Measurements from ENCODE around the gene GUCY2F. TPM values are rescaled to one million over a fixed set of nuclear protein-coding genes. Genes with fewer than 3 reads are reported as not detected.

GUCY2F gene
- total and polyA plus RNA-seq, 5 donors = not detected

- H3K27ac ChIP-seq (ENCODE audit: low read length) = no peak overlapping the region
Observed at GRCh38 chrX:109393859-109394258, 88.0 kb downstream of the GUCY2F start.

GRCh38 chrX:109392895-109393294, 89.0 kb downstream of the GUCY2F start:
- 89% methylated on average over 5 of the region's 5 CpGs for WGBS
- DNase-seq = no peak

More at GRCh38 chrX:109393859-109394258, 88.0 kb downstream of the GUCY2F start:
- intact Hi-C loops (cut with DNase I) = no loop called here
- 32% methylated on average over 1 of the region's 1 CpG for WGBS
- ATAC-seq (no peak), DNase-seq (no peak)
- Histone ChIP-seq H3K9me3 (ENCODE audit: control insufficient read depth, low read length) (no peaks in the 10 kb centered on the region), H3K4me3 (ENCODE audit: low read length) (no peak overlapping the region), H3K4me1 (ENCODE audit: control insufficient read depth, insufficient read depth, low read length) (no peaks in the 10 kb centered on the region), H3K27me3 (ENCODE audit: control insufficient read depth, insufficient read depth) (no peaks in the 10 kb centered on the region)

DNA sequence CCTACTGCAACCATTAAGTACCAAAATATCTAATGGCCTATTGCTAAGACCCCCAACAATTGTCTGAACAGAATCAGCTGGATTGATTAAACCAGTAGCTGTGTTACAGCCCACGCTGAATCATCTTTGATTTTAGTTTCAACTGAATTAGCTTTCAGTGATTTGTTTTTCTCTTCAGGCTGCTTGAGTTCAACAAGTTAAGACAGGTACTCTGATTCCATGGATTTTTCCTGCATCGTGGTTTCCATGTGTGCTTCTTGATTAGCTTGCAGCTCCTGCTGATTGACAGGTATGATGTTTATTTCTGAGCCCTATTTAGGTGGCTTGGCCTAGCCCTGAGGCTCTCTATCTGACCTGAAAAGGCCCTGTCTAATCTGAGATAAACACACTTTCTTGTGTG, 91.3 kb downstream of the GUCY2F start:
- Histone ChIP-seq H3K4me3 (ENCODE audit: low read length) (no peak overlapping the region), H3K27ac (ENCODE audit: low read length) (no peak overlapping the region), H3K9me3 (ENCODE audit: control insufficient read depth, low read length) (no peaks in the 10 kb centered on the region), H3K4me1 (ENCODE audit: control insufficient read depth, insufficient read depth, low read length) (no peaks in the 10 kb centered on the region), H3K27me3 (ENCODE audit: control insufficient read depth, insufficient read depth) (no peaks in the 10 kb centered on the region)
- intact Hi-C loops (cut with DNase I) = no loop called here
- ATAC-seq (no peak), DNase-seq (no peak)
- 56% methylated on average over 2 of the region's 2 CpGs for WGBS

More at GRCh38 chrX:109392895-109393294, 89.0 kb downstream of the GUCY2F start:
- ATAC-seq = no peak
- H3K27ac ChIP-seq (ENCODE audit: low read length) = no peak overlapping the region
- intact Hi-C loops (cut with DNase I) = no loop called here
- H3K4me1 ChIP-seq (ENCODE audit: control insufficient read depth, insufficient read depth, low read length) = no peaks in the 10 kb centered on the region
- no peaks in the 10 kb centered on the region for H3K27me3 ChIP-seq (ENCODE audit: control insufficient read depth, insufficient read depth)
- H3K4me3 ChIP-seq (ENCODE audit: low read length) = no peak overlapping the region
- H3K9me3 ChIP-seq (ENCODE audit: control insufficient read depth, low read length) = no peaks in the 10 kb centered on the region

DNA sequence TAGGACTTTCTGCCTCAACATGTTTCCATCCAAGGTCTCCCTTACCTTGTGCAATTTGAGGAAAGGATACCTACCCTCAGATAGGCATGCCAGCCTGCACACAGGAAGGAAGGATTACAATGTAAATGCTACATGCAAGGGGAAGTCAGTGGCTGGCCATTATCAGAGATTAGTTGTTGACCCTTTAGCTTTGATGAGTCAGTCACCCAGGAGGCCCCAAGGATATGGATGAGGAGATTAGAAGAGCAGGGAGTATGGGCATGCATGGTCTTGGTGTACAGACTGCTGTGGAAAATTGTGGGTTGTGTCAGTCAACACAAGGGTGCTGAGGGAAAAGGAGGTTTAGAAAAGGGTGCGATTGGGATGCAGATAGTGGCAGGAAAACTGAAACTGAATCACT, 92.0 kb downstream of the GUCY2F start:
- intact Hi-C loops (cut with DNase I) = no loop called here
- no peaks in the 10 kb centered on the region for H3K9me3 ChIP-seq (ENCODE audit: control insufficient read depth, low read length)
- no peak for ATAC-seq
- no peaks in the 10 kb centered on the region for H3K27me3 ChIP-seq (ENCODE audit: control insufficient read depth, insufficient read depth)
- WGBS = 75% methylated on average over 1 of the region's 1 CpG
- DNase-seq = no peak
- no peak overlapping the region for H3K27ac ChIP-seq (ENCODE audit: low read length)
- H3K4me1 ChIP-seq (ENCODE audit: control insufficient read depth, insufficient read depth, low read length) = no peaks in the 10 kb centered on the region
- H3K4me3 ChIP-seq (ENCODE audit: low read length) = no peak overlapping the region

DNA sequence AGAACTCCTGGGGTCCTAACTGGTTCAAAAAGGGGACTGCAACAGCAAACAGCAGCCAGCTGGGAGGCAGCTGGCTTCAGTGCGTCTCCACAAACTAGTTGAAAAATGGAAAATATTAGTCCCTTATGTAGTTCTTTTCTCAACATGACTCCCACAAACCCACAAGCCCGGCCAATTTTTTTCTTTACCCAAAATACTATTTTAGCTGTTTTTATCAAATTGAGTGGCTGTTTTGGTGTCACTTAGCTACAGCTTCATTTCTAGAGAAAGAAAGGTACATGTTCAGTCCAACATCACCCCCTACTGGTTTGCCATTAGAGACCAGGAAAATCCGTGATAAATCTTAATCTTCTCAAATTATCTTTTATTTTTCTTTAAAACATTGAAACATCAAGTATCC, 97.2 kb downstream of the GUCY2F start:
- intact Hi-C loops (cut with DNase I) = no loop called here
- DNase-seq (peak in 1 of 3 donors; percentile 16), ATAC-seq (no peak)
- Histone ChIP-seq H3K4me3 (ENCODE audit: low read length) (no peak overlapping the region), H3K27me3 (ENCODE audit: control insufficient read depth, insufficient read depth) (no peaks in the 10 kb centered on the region), H3K4me1 (ENCODE audit: control insufficient read depth, insufficient read depth, low read length) (no peaks in the 10 kb centered on the region), H3K9me3 (ENCODE audit: control insufficient read depth, low read length) (no peaks in the 10 kb centered on the region), H3K27ac (ENCODE audit: low read length) (no peak overlapping the region)
- WGBS = 25% methylated on average over 3 of the region's 3 CpGs

DNA sequence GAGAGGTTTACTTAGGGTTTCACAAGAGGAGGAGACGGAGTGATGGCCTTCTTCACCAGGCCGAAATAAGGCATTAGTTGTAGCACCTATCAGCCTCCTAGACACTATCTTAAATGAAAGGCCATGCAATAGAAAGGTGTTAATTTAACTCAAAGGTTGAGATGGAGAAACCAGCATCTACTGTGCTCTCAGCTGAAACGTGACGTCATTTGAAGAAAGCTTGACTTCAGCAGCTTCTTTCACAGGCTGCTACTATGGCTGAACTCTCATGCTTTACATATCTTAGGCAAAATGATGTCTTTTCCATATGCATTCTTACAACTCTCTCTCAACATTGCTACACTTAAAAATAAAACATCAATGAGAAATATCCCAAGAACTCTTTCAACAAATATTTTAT, 99.6 kb downstream of the GUCY2F start:
- intact Hi-C loops (cut with DNase I) = no loop called here
- WGBS = 86% methylated on average over 4 of the region's 4 CpGs
- Histone ChIP-seq H3K9me3 (ENCODE audit: control insufficient read depth, low read length) (no peaks in the 10 kb centered on the region), H3K27me3 (ENCODE audit: control insufficient read depth, insufficient read depth) (no peaks in the 10 kb centered on the region), H3K4me3 (ENCODE audit: low read length) (no peak overlapping the region), H3K27ac (ENCODE audit: low read length) (no peak overlapping the region), H3K4me1 (ENCODE audit: control insufficient read depth, insufficient read depth, low read length) (no peaks in the 10 kb centered on the region)
- DNase-seq (no peak), ATAC-seq (no peak)

- intact Hi-C loops (cut with DNase I) = no loop called here
Observed at GRCh38 chrX:109378281-109378680, 103.6 kb downstream of the GUCY2F start.

DNA sequence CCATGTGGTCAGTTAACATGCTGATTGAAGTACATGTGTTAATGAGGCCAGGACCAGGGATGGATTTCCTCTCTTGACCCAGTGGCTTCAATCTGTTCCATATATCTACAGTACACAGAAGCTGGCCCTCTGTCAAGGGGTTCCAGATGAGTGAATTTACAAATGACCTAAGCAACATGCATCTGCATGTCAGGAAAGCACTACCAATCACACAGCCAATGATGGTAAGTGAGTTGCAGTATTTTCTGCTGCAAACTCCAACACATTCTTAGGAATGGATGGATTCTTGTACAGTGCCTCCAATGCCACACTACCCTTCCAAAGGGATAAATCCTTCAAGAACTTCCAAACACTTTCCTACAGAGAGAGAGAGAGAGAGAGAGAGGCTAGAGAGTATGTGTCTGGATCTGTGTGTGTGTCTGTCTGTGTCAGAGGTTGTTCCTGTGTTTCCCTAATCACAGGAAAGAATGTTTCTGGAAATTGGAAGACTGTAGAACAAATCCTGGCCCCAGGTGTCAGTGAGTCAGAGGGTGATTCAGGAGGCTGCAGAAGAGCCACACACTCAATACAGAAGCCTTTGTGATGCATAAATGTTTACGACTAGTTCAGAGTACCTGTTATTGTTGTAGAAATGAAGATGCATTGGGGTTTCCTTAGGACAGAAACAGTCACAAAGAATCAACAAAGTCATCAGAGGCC, 107.5 kb downstream of the GUCY2F start:
- Histone ChIP-seq H3K4me3 (ENCODE audit: low read length) (no peak overlapping the region), H3K27ac (ENCODE audit: low read length) (no peak overlapping the region), H3K4me1 (ENCODE audit: control insufficient read depth, insufficient read depth, low read length) (no peaks in the 10 kb centered on the region), H3K27me3 (ENCODE audit: control insufficient read depth, insufficient read depth) (no peaks in the 10 kb centered on the region), H3K9me3 (ENCODE audit: control insufficient read depth, low read length) (no peaks in the 10 kb centered on the region)
- WGBS = 76% methylated on average over 1 of the region's 1 CpG
- intact Hi-C loops (cut with DNase I) = no loop called here
- ATAC-seq = no peak
- no peak for DNase-seq

More at GRCh38 chrX:109378281-109378680, 103.6 kb downstream of the GUCY2F start:
- Histone ChIP-seq H3K27me3 (ENCODE audit: control insufficient read depth, insufficient read depth) (no peaks in the 10 kb centered on the region), H3K4me3 (ENCODE audit: low read length) (no peak overlapping the region), H3K9me3 (ENCODE audit: control insufficient read depth, low read length) (no peaks in the 10 kb centered on the region), H3K4me1 (ENCODE audit: control insufficient read depth, insufficient read depth, low read length) (no peaks in the 10 kb centered on the region), H3K27ac (ENCODE audit: low read length) (no peak overlapping the region)
- DNase-seq = no peak
- 49% methylated on average over 1 of the region's 1 CpG for WGBS
- no peak for ATAC-seq

DNA sequence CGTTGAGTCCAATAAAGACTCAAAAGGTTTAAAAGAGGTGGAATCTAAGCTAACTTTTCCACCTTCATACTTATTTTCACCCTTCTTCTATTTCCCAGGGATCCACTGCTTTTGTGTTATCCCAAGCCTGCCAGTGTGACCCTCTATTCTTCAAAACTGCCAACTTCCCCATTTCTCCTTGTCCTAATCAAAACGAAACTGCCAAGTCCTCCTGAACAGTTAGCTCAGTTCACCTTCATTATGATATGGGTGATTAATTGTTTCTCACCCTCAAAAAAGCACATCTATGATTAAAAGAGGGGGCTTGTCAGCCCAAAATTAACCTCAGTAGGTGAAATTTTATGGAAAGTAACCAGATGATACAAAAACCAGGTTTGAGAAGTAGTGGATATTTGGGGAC, 108.4 kb downstream of the GUCY2F start:
- Histone ChIP-seq H3K4me1 (ENCODE audit: control insufficient read depth, insufficient read depth, low read length) (no peaks in the 10 kb centered on the region), H3K4me3 (ENCODE audit: low read length) (no peak overlapping the region), H3K9me3 (ENCODE audit: control insufficient read depth, low read length) (no peaks in the 10 kb centered on the region), H3K27ac (ENCODE audit: low read length) (no peak overlapping the region), H3K27me3 (ENCODE audit: control insufficient read depth, insufficient read depth) (no peaks in the 10 kb centered on the region)
- WGBS = 72% methylated on average over 2 of the region's 2 CpGs
- intact Hi-C loops (cut with DNase I) = no loop called here
- no peak for ATAC-seq
- DNase-seq = no peak

DNA sequence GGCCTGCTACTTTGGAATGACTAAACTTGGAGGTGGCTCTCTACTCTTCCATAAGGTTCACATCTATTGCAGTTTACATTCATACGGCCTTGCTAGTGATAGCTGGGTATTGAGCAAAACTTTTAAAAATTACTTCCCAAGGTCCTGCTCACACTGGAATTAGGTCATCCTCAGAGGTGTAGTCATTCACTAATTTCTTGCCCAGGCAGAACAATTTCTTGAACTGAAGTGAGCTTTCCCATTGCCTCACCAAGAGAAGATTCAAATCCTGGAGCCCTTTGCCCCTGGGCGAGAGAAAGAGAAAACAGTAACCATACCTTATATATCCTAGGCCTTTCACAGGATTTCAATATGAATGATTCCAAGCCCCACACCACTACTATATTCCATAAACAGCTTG, 109.2 kb downstream of the GUCY2F start:
- no peak for DNase-seq
- intact Hi-C loops (cut with DNase I) = no loop called here
- Histone ChIP-seq H3K9me3 (ENCODE audit: control insufficient read depth, low read length) (no peaks in the 10 kb centered on the region), H3K27ac (ENCODE audit: low read length) (no peak overlapping the region), H3K4me1 (ENCODE audit: control insufficient read depth, insufficient read depth, low read length) (no peaks in the 10 kb centered on the region), H3K27me3 (ENCODE audit: control insufficient read depth, insufficient read depth) (no peaks in the 10 kb centered on the region), H3K4me3 (ENCODE audit: low read length) (no peak overlapping the region)
- no peak for ATAC-seq
- 79% methylated on average over 2 of the region's 2 CpGs for WGBS

GRCh38 chrX:109372291-109372690, 109.6 kb downstream of the GUCY2F start:
- H3K4me3 ChIP-seq (ENCODE audit: low read length) = no peak overlapping the region
- no peak for ATAC-seq
- H3K9me3 ChIP-seq (ENCODE audit: control insufficient read depth, low read length) = no peaks in the 10 kb centered on the region
- no peaks in the 10 kb centered on the region for H3K27me3 ChIP-seq (ENCODE audit: control insufficient read depth, insufficient read depth)
- H3K27ac ChIP-seq (ENCODE audit: low read length) = no peak overlapping the region
- 32% methylated on average over 1 of the region's 1 CpG for WGBS
- intact Hi-C loops (cut with DNase I) = no loop called here
- H3K4me1 ChIP-seq (ENCODE audit: control insufficient read depth, insufficient read depth, low read length) = no peaks in the 10 kb centered on the region
- no peak for DNase-seq

- no peaks in the 10 kb centered on the region for H3K9me3 ChIP-seq (ENCODE audit: control insufficient read depth, low read length)
- no peak overlapping the region for H3K27ac ChIP-seq (ENCODE audit: low read length)
- no peaks in the 10 kb centered on the region for H3K4me1 ChIP-seq (ENCODE audit: control insufficient read depth, insufficient read depth, low read length)
- no peak overlapping the region for H3K4me3 ChIP-seq (ENCODE audit: low read length)
- no peak for DNase-seq
- H3K27me3 ChIP-seq (ENCODE audit: control insufficient read depth, insufficient read depth) = no peaks in the 10 kb centered on the region
- intact Hi-C loops (cut with DNase I) = no loop called here
- no peak for ATAC-seq
- 55% methylated on average over 4 of the region's 4 CpGs for WGBS
Observed at GRCh38 chrX:109362101-109362500, 119.8 kb downstream of the GUCY2F start.
